ENCODE results near the gene CLDN5.
"Not testable (repeated sequence)": the region's sequence is repeated elsewhere in the genome, so short reads cannot be mapped to it uniquely, and the experiment has no call there.

Gene CLDN5

GRCh38 chr22:19548427-19548826 is 24.2 kb upstream of the CLDN5 start:
- DNase-seq (ENCODE audit: low spot score) = not testable (repeated sequence)

GRCh38 chr22:19547620-19548019 is 23.4 kb upstream of the CLDN5 start:
- DNase-seq (ENCODE audit: low spot score) = no peak

- no peak for DNase-seq (ENCODE audit: low spot score)
These were observed 22.5 kb upstream of the CLDN5 start for GRCh38 chr22:19546680-19547079.

- DNase-seq (ENCODE audit: low spot score) = no peak
These were observed 21.7 kb upstream of the CLDN5 start for GRCh38 chr22:19545935-19546207.

- no peak for DNase-seq (ENCODE audit: low spot score)
These were observed 19.9 kb upstream of the CLDN5 start for GRCh38 chr22:19543970-19544708.

DNA sequence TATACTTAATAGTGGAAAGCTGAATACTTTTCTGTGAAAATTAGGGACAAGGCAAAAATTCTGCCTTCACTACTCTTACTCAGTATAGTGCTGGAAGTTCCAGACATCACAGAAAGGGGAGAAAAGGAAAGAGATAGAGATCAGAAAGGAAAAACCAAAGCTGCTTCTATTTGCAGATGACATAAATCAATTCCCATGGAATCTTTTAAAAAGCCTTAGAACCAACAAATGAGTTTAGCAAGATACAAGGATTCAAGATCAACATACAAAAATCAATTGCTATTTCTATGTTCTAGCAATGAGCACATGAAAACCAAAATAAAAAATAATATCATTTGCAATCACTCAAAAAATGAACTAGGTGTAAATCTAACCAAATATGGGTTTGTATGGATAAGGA is 16.2 kb upstream of the CLDN5 start:
- no peak for DNase-seq (ENCODE audit: low spot score)

- no peak for DNase-seq (ENCODE audit: low spot score)
These were observed 13.8 kb upstream of the CLDN5 start for GRCh38 chr22:19537941-19538488.

DNA sequence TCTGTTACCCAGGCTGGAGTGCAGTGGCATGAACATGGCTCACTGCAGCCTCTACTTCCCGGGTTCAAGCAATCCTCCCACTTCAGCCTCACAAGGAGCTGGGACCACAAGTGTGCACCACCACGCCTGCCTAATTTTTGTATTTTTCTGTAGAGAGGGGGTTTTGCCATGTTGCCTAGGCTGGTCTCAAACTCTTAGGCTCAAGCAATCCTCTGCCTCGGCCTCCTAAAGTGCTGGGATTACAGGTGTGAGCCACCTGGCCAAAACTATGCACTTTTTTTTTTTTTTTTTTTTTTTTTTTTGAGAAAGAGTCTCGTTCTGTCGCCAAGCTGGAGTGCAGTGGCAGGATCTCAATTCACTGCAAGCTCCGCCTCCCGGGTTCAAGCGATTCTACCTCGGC is 12.4 kb upstream of the CLDN5 start:
- DNase-seq (ENCODE audit: low spot score) = no peak

GRCh38 chr22:19535001-19535400 is 10.8 kb upstream of the CLDN5 start:
- DNase-seq (ENCODE audit: low spot score) = no peak

- no peak for DNase-seq (ENCODE audit: low spot score)
These were observed 9.6 kb upstream of the CLDN5 start for GRCh38 chr22:19533857-19534256.

- no peak for DNase-seq (ENCODE audit: low spot score)
These were observed 8.9 kb upstream of the CLDN5 start for GRCh38 chr22:19533049-19533626.

DNA sequence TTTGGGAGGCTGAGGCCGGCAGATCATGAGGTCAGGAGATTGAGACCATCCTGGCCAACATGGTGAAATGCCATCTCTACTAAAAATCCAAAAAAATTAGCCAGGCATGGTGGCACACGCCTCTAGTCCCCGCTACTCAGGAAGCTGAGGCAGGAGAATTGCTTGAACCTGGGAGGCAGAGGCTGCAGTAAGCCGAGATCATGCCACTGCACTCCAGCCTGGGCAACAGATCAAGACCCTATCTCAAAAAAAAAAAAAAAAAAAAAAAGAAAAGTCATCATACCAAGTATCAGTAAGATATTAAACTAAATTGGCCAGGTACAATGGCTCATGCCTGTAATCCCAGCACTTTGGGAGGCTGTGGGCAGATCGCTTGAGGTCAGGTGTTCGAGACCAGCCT is 7.1 kb upstream of the CLDN5 start:
- not testable (repeated sequence) for DNase-seq (ENCODE audit: low spot score)

GRCh38 chr22:19530751-19531150 is 6.5 kb upstream of the CLDN5 start:
- no peak for DNase-seq (ENCODE audit: low spot score)

DNA sequence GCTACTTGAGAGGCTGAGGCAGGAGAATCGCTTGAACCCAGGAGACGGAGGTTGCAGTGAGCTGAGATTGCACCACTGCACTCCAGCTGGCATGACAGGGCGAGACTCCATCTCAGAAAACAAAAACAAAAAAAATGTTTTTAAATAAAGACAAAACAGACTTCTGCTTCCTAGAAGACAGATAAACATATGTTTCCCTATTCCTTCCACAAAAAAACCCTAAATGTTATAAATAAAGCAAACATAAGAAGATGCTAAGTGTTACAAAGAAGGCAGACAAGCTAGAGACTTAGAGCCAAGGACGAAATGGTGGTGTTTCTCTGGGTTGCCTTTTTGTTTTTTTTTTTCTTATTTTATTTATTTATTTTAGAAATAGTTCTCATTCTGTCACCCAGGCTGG is 5.6 kb upstream of the CLDN5 start:
- DNase-seq (ENCODE audit: low spot score) = no peak

DNA sequence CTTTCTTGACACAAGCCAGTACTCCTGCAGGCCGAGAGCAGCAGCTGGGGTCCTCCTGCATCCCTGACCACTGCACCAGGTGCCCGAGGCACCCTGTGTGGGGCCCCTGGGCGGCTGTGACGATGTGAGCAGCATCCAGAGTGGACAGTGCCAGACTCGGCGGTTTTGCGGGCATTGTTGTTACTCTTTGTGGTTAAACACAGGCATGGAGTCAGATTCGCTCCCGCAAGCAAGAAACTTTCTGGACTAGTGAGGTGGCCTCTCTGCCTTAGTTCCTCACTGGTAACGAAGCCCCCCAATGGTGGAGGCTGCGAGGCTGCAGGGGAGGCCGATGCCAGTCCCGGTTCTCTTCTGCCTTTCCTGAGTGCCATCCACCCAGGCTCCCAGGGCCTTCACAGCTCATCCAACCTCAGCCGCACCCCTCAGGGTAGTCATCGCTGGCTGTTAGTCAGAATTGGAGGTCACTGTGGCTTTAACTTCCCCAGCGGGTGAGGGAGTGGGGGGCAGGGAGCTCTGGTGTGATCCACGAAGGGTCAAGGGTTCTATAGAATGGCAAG is 3.7 kb upstream of the CLDN5 start:
- DNase-seq (ENCODE audit: low spot score) = no peak

- DNase-seq (ENCODE audit: low spot score) = no peak
These were observed 3.1 kb upstream of the CLDN5 start for GRCh38 chr22:19527321-19527721.

DNA sequence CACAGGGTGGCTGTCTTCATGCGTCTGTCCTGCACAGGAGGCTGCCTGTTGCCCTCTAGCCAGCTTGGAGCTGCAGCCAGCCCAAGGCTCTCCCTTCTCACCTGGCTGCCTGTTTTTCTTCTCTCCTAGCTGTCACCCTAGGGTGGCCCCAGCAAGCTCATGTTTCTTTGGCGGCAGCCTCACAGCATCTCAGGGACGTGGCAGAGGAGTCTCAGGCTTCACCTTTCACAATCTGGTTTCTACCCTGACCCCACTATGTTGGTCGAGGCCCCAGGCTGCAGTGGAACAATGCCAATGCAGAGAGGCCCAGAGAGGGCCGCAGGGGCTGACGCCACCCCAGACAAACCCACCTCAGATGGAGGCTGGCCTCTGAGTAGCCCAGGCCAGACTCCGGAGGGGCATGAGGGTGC is 2.5 kb upstream of the CLDN5 start:
- no peak for DNase-seq (ENCODE audit: low spot score)

GRCh38 chr22:19526076-19526701 is 2.0 kb upstream of the CLDN5 start:
- DNase-seq (ENCODE audit: low spot score) = no peak

- no peak for DNase-seq (ENCODE audit: low spot score)
These were observed 1.5 kb upstream of the CLDN5 start for GRCh38 chr22:19525666-19526065.

GRCh38 chr22:19525116-19525660 is 978 bp upstream of the CLDN5 start:
- DNase-seq (ENCODE audit: low spot score) = no peak

DNA sequence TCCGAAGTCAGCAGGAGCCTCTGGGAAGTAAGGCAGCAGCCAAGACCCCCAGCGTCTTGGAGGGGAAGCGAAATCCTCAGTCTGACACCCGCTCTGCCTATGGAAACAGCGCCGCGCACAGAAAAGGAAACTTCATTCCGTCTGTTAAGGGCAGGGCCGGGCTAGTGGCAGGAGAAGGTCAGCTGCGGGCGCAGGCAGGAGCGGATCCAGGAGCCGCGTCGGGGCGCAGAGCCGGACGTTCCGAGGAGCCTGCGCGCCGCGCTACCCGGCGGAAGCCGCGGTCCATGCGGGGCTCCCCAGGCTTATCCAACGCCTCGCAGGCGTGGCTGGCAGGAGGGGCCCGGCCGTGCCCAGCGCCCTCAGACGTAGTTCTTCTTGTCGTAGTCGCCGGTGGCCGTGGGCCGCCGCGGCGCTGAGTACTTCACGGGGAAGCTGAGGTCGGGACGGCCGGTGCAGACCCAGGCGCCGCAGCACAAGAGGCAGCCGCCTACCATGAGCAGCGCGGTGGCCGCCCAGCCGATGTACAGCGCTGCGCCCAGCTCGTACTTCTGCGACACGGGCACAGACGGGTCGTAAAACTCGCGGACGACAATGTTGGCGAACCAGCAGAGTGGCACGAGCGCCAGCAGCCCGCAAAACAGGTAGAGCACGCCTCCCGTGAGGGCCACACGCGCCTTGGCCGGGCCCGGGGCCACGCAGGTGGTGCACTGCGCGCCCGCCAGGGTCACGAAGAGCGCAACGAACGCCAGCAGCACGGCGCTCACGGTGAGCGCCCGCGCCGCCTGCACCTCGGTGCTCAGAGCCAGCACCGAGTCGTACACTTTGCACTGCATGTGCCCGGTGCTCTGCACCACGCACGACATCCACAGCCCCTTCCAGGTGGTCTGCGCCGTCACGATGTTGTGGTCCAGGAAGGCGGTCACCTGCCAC is 705 bp downstream of the CLDN5 start:
- peak; percentile 33 for DNase-seq (ENCODE audit: low spot score)

- no peak for DNase-seq (ENCODE audit: low spot score)
These were observed 1.4 kb downstream of the CLDN5 start for GRCh38 chr22:19522881-19523239.

All from germinal center (tissue), 1 donor.